HFFc6 (cell line): ENCODE measurements around the gene NAALADL2. TPM values are rescaled to one million over a fixed set of nuclear protein-coding genes. Genes with fewer than 3 reads are reported as not detected.
"Not testable (repeated sequence)": the region's sequence is repeated elsewhere in the genome, so short reads cannot be mapped to it uniquely, and the experiment has no call there.

Experiments
- DNase-seq: peaks from one replicate; pipeline ENCODE4 v3.0.0-alpha.2; 2018
- H3K27ac Mint-ChIP-seq: 2 replicates; pipeline ENCODE4 v1.8.0; 2020; ENCODE audit warnings: mild to moderate bottlenecking, mixed read lengths
- H3K27me3 Mint-ChIP-seq: 2 replicates; pipeline ENCODE4 v1.8.0; 2021; ENCODE audit warnings: mild to moderate bottlenecking, moderate library complexity, mixed read lengths; ENCODE audit not compliant: insufficient read depth
- H3K36me3 Mint-ChIP-seq: 2 replicates; pipeline ENCODE4 v1.8.0; 2021; ENCODE audit warnings: low read depth, mixed read lengths
- H3K4me1 Mint-ChIP-seq: 2 replicates; pipeline ENCODE4 v1.8.0; 2020; ENCODE audit warnings: low read depth, mixed read lengths
- H3K4me3 Mint-ChIP-seq: 2 replicates; pipeline ENCODE4 v1.8.0; 2020; ENCODE audit warnings: mild to moderate bottlenecking, moderate library complexity, mixed read lengths
- H3K9me3 Mint-ChIP-seq: 2 replicates; pipeline ENCODE4 v1.8.0; 2020; ENCODE audit warnings: mild to moderate bottlenecking, mixed read lengths
- total RNA-seq, 6 experiments: library from RNA; stranded (reverse); fragmentation: NEBNext Ultra II Directional; extraction: Animal tissue kit (Norgen Biotek cat#: 25700); gene quantifications; 2 replicates in 1 of 6; 3 replicates in 5 of 6; pipeline ENCODE4 v1.2.3, GENCODE V29; 2021
- TF ChIP-seq, protein P1 (sequence below): fragments of 200-600 bp; sonication (generic); IDR thresholded peaks from 2 replicates; pipeline ENCODE4 v1.5.0; 2021; ENCODE audit warnings: antibody characterized with exemption, mild to moderate bottlenecking

NAALADL2 gene
- total RNA-seq, 6 experiments from 2014 or later: 12.0 to 15.2 (median 12.3) TPM

DNA sequence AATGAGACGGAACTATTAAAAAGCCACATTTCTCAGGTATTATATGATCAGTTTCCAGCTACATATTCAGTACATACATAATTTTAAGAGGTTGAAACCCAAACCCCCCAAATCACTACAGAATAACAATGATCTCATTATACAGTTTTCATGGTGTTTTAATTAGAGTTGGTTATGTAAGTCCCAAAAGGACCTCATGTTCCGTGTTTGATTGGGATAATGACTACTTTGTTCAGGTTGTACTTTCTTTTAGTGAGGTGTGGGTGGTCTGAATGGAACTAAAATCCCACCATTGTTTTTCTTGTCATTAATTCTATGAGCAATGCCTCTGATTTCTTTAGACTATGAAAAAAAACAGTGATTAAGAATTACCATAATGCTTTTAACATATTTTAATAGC lies 905.6 kb downstream of the NAALADL2 start:
- TF ChIP-seq, protein P1, sequence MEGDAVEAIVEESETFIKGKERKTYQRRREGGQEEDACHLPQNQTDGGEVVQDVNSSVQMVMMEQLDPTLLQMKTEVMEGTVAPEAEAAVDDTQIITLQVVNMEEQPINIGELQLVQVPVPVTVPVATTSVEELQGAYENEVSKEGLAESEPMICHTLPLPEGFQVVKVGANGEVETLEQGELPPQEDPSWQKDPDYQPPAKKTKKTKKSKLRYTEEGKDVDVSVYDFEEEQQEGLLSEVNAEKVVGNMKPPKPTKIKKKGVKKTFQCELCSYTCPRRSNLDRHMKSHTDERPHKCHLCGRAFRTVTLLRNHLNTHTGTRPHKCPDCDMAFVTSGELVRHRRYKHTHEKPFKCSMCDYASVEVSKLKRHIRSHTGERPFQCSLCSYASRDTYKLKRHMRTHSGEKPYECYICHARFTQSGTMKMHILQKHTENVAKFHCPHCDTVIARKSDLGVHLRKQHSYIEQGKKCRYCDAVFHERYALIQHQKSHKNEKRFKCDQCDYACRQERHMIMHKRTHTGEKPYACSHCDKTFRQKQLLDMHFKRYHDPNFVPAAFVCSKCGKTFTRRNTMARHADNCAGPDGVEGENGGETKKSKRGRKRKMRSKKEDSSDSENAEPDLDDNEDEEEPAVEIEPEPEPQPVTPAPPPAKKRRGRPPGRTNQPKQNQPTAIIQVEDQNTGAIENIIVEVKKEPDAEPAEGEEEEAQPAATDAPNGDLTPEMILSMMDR: no peak
- Mint-ChIP-seq H3K4me1 (no peaks in the 10 kb centered on the region), H3K36me3 (no peaks in the 10 kb centered on the region), H3K4me3 (no peak overlapping the region), H3K27me3 (no peaks in the 10 kb centered on the region), H3K27ac (no peak overlapping the region), H3K9me3 (no peaks in the 10 kb centered on the region)
- DNase-seq: no peak

DNA sequence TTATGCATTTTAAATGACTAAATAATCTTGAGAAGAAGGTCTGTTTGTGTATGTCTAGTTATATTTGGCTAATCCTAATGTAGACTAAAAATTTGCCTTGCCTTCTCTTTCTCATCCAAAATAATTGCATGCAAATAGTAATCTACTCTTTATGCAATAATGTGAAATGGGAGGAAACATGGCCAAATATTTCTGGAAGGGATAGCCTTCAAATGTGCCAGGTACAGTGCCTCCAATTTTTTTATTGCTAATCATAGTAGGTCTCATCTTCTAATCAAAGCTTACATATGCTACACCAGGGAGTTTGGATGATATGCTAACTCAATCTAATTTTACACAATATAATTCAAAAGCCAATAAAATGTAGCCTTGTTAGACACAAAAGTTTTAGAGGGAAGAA lies 911.3 kb downstream of the NAALADL2 start:
- TF ChIP-seq, protein P1: no peak
- Mint-ChIP-seq H3K27me3 (no peaks in the 10 kb centered on the region), H3K4me1 (no peaks in the 10 kb centered on the region)

DNA sequence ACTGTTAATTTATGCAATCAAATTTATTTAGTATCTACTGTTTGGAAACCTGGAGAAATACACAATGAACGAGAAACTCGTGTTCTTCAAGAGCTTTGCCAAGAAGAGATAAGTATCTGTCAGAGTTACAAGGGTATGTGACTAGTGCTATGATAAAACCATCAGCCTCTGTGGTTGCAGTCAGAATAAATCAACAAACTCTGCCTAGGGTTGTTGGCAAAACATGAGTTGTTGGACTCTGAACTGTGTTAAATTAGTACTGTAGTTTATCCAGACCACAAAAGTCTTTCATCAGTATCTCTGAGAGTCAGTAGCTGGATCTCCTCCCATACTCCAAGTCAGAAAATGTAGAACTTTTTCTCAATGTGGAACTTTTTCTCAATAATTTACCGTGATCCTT lies 918.4 kb downstream of the NAALADL2 start:
- TF ChIP-seq, protein P1: no peak
- Mint-ChIP-seq H3K4me1 (no peaks in the 10 kb centered on the region), H3K27ac (no peak overlapping the region), H3K4me3 (no peak overlapping the region), H3K27me3 (no peaks in the 10 kb centered on the region), H3K9me3 (no peaks in the 10 kb centered on the region), H3K36me3 (no peaks in the 10 kb centered on the region)
- peak; percentile 36 for DNase-seq

More for the DNA sequence above, 911.3 kb downstream of the NAALADL2 start:
- no peaks in the 10 kb centered on the region for H3K9me3 Mint-ChIP-seq
- DNase-seq: no peak
- H3K4me3 Mint-ChIP-seq: no peak overlapping the region
- no peaks in the 10 kb centered on the region for H3K36me3 Mint-ChIP-seq
- H3K27ac Mint-ChIP-seq: no peak overlapping the region

DNA sequence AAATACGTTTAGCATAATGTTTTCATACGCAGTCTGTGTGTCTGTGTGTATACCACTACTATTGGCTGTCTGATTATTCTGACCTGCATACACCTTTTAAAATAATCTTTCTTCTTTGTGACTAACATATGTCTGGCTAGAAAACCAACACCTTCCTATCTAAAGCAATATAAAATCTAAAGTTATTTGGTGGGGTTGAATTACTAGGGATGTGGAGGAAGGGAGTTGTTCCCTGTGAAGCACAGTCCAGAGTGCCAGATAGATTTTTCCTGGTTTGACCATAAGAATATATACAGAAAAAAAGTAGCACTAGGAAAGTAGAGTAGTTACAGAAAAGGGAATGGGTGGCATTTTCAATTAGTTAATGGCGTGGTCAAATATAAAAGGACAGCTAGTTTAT lies 918.8 kb downstream of the NAALADL2 start:
- no peak for DNase-seq
- H3K4me3 Mint-ChIP-seq: no peak overlapping the region
- no peaks in the 10 kb centered on the region for H3K4me1 Mint-ChIP-seq
- TF ChIP-seq, protein P1: no peak
- no peaks in the 10 kb centered on the region for H3K9me3 Mint-ChIP-seq
- H3K36me3 Mint-ChIP-seq: no peaks in the 10 kb centered on the region
- H3K27me3 Mint-ChIP-seq: no peaks in the 10 kb centered on the region
- H3K27ac Mint-ChIP-seq: no peak overlapping the region

DNA sequence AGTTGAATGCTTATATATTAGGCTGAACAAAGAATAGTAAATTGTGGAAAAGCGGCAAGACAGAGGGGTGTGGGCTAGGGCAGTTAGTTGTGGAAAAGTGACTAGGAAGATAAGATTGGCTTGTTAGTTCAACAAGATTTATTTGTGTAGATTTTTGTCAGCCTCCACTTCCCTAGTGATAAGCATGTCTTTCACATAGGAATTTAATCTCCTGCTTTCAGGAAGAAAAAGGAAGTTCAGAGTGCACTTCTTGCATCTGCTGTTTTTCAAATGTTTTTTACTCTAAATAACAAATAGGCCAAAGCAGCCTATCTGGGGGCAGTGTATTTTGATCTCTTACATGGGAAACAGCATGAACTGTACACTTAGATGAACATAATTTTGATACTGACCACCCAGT lies 919.9 kb downstream of the NAALADL2 start:
- DNase-seq: no peak
- H3K27ac Mint-ChIP-seq: no peak overlapping the region

DNA sequence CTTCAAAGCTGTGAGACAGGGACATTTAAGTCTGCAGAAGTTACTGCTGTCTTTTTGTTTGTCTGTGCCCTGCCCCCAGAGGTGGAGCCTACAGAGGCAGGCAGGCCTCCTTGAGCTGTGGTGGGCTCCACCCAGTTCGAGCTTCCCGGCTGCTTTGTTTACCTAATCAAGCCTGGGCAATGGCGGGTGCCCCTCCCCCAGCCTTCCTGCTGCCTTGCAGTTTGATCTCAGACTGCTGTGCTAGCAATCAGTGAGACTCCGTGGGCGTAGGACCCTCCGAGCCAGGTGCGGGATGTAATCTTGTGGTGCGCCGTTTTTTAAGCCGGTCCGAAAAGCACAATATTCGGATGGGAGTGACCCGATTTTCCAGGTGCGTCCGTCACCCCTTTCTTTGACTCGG lies 928.0 kb downstream of the NAALADL2 start:
- DNase-seq, H3K27me3 Mint-ChIP-seq, H3K9me3 Mint-ChIP-seq, H3K36me3 Mint-ChIP-seq, H3K4me1 Mint-ChIP-seq, H3K4me3 Mint-ChIP-seq, H3K27ac Mint-ChIP-seq: not testable (repeated sequence)

More for the DNA sequence above, 919.9 kb downstream of the NAALADL2 start:
- Mint-ChIP-seq H3K9me3 (no peaks in the 10 kb centered on the region), H3K4me1 (no peaks in the 10 kb centered on the region), H3K4me3 (no peak overlapping the region), H3K27me3 (no peaks in the 10 kb centered on the region), H3K36me3 (no peaks in the 10 kb centered on the region)
- TF ChIP-seq, protein P1: no peak
